ENCODE measurements around the gene EHBP1L1. TPM values are rescaled to one million over a fixed set of nuclear protein-coding genes. Genes with fewer than 3 reads are reported as not detected.

The EHBP1L1 gene
- total and polyA plus RNA-seq, 2 of the 8 experiments (the other 6 are each of a cell fraction or from before 2014, with no cell fraction given), result 4.3 to 6.6 TPM

GRCh38 chr11:65606876-65607613 is 31.2 kb downstream of the EHBP1L1 start:
- Histone ChIP-seq H3K14ac (ENCODE audit: insufficient read length) (no peak overlapping the region), H3K79me2 (ENCODE audit: control insufficient read depth in 1 of 2, insufficient read depth in 2 of 2, low read length in 2 of 2) (no peaks in the 10 kb centered on the region; a peak in 2 of 4 replicates), H3K4ac (replicated peaks; ENCODE audit: insufficient read length, low read depth, low read length) (no peak overlapping the region), H3K4me1 (replicated peaks in 1 of 4; ENCODE audit: control insufficient read depth in 3 of 4, insufficient read depth in 4 of 4, low read length in 3 of 4) (peaks cover 0 to 20% (median 7%) of the 10 kb centered on the region in 4 experiments; a peak in 6 of 7 replicates), H2BK12ac (ENCODE audit: low read depth, low read length) (no peak overlapping the region), H3K27ac (ENCODE audit: low read depth, low read length) (no peak overlapping the region), H3K79me1 (ENCODE audit: low read depth, low read length) (peaks cover 13% of the 10 kb centered on the region), H2BK5ac (ENCODE audit: low read depth, low read length) (peak overlapping the region; percentile 66; the same call in 1 of the 2 replicates), H4K5ac (ENCODE audit: insufficient read length, low read depth, low read length) (no peak overlapping the region), H2AFZ (ENCODE audit: low read length) (no peak overlapping the region), H3K56ac (replicated peaks; ENCODE audit: insufficient read length, low read depth, low read length) (no peak overlapping the region), H3K23me2 (ENCODE audit: low read depth, low read length) (peaks cover 7% of the 10 kb centered on the region; the same call in 1 of the 2 replicates), H3K23ac (ENCODE audit: insufficient read length) (no peak overlapping the region), H4K8ac (ENCODE audit: extremely low read depth, insufficient read depth, low read length) (peak overlapping the region; percentile 14; the same call in 1 of the 2 replicates), H3K4me2 (ENCODE audit: insufficient read depth in 1 of 2, low read depth in 2 of 2, low read length in 2 of 2) (peak overlapping the region; percentile 72 to 79), H4K20me1 (replicated peaks in 1 of 2; ENCODE audit: control insufficient read depth in 1 of 2, insufficient read depth in 2 of 2, low read length in 2 of 2) (peaks cover 5 to 17% of the 10 kb centered on the region in 2 experiments), H2BK20ac (ENCODE audit: low read length) (no peak overlapping the region), H3K36me3 (ENCODE audit: control insufficient read depth in 2 of 4, insufficient read depth in 4 of 4, low read length in 3 of 4) (peaks cover 4 to 24% (median 12%) of the 10 kb centered on the region in 4 experiments; a peak in 5 of 8 replicates), H3K27me3 (replicated peaks in 1 of 4; ENCODE audit: control insufficient read depth in 3 of 4, extremely low read depth in 1 of 4, insufficient read depth in 3 of 4, low read length in 3 of 4) (no peaks in the 10 kb centered on the region; a peak in 1 of 7 replicates), H4K91ac (replicated peaks; ENCODE audit: insufficient read length, low read length) (no peak overlapping the region), H3K18ac (ENCODE audit: extremely low read depth, low read length) (peak overlapping the region; percentile 32), H3K9ac (replicated peaks in 1 of 4; ENCODE audit: extremely low read depth in 1 of 4, low read depth in 3 of 4, low read length in 3 of 4) (peak overlapping the region in 2 of 4 experiments; percentile 16 to 28; a peak in 1 of 7 replicates), H2BK15ac (ENCODE audit: low read length) (peak overlapping the region; percentile 72; the same call in 1 of the 2 replicates), H2AK5ac (ENCODE audit: low read depth, low read length) (no peak overlapping the region; the same call in 1 of the 2 replicates), H2BK120ac (replicated peaks; ENCODE audit: low read depth, low read length) (no peak overlapping the region), H3K9me3 (ENCODE audit: insufficient read depth in 2 of 2, low read depth in 1 of 2, low read length in 1 of 2) (no peaks in the 10 kb centered on the region), H3K4me3 (ENCODE audit: extremely low read depth in 1 of 4, insufficient read depth in 2 of 4, low read depth in 3 of 4, low read length in 4 of 4) (peak overlapping the region; percentile 27 to 57 (median 37))
- ChIA-PET CTCF (ENCODE audit: partially characterized antibody) (interaction anchor here (0.6 to 14.8 kb wide), 12 partner anchors 9 to 729 kb away, joined by 3 to 227 read pairs (median 3); partner anchors contain the start of genes KCNK7 and RIN1), POLR2A (ENCODE audit: partially characterized antibody) (interaction anchor here (0.7 to 1.9 kb wide), 19 partner anchors 8 to 254 kb away, joined by 3 to 11 read pairs (median 4); partner anchors contain the start of genes KAT5, MALAT1, MUS81 and ZNRD2)
- 3% methylated on average over 65 of the region's 67 CpGs; no CpG with 5 or more reads in 1 of the 2 experiments for WGBS, 2 experiments (ENCODE audit: extremely low coverage in 1 of 2, insufficient coverage in 1 of 2, insufficient read length in 1 of 2, insufficient replicate concordance in 2 of 2, low coverage in 1 of 2, low lambda C conversion rate in 2 of 2, missing lambda C conversion rate in 1 of 2)
- DNase-seq (ENCODE audit: low read depth in 1 of 2, low spot score in 2 of 2) (peak; percentile 94), FAIRE-seq (peak; percentile 70)
- TF ChIP-seq POLR2AphosphoS5 (IDR thresholded peaks at IDR 0.05; ENCODE audit: low read depth, low read length) (no peak), MAX (IDR thresholded peaks at IDR 0.05) (peak; percentile 99), RFX5 (IDR thresholded peaks at IDR 0.05; ENCODE audit: borderline replicate concordance, low read depth, low read length) (no peak), HDAC2 (IDR thresholded peaks at IDR 0.05; ENCODE audit: borderline replicate concordance in 1 of 2, low read depth in 2 of 2, low read length in 2 of 2) (peak in 1 of 2 experiments; percentile 62; a peak in 2 of 4 replicates), CHD1 (IDR thresholded peaks at IDR 0.05; ENCODE audit: low read depth, low read length) (no peak), RBBP5 (IDR thresholded peaks at IDR 0.05; ENCODE audit: borderline replicate concordance, low read depth, low read length) (0 out of 2 replicates have a peak, but pooled peaks have one; percentile 68), CEBPB (IDR thresholded peaks at IDR 0.05; ENCODE audit: low read depth, low read length) (no peak; the same call in 1 of the 2 replicates), EP300 (IDR thresholded peaks at IDR 0.05; ENCODE audit: borderline replicate concordance in 1 of 2, low read depth in 2 of 2, low read length in 2 of 2) (no peak), GABPA (IDR thresholded peaks at IDR 0.05; ENCODE audit: borderline replicate concordance, insufficient read depth, low read length) (0 out of 2 replicates have a peak, but pooled peaks have one; percentile 19), POU5F1 (IDR thresholded peaks at IDR 0.05; ENCODE audit: low read depth, low read length) (no peak)
